ENCODE data around the gene DGKH.

Gene DGKH

DNA sequence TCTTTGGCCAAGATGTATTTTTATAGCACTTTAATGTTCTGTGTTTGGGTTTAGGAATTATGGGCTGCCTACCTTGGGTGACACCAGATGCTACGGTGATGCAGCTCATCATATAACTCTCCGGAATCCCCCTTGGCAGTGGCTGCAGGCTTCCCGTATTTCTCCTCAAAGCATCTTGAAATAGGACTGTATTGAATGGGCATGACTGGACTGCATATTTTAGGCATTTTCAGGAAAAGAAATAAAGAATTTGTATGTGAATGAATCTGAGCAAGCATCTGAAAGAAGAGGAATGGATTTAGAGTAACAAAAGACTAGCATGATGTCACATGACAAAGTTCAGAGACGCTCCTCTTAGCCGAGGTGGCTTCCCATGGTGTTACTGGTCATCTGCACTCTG lies 70.6 kb downstream of the DGKH start:
- ChIA-PET CTCF (interaction anchor here (1.4 to 1.7 kb wide), 2 partner anchors 8 to 705 kb away, joined by 3 to 6 read pairs; no protein-coding TSS in a partner anchor), POLR2A (no interaction called here)
- no peak for DNase-seq (ENCODE audit: low read depth, low spot score)

GRCh38 chr13:42119875-42120274 lies 71.4 kb downstream of the DGKH start:
- ChIA-PET POLR2A (no interaction called here), CTCF (interaction anchor here (1.4 to 1.7 kb wide), 2 partner anchors 9 to 706 kb away, joined by 3 to 6 read pairs; no protein-coding TSS in a partner anchor)
- no peak for TF ChIP-seq CTCF (IDR thresholded peaks at IDR 0.05; ENCODE audit: insufficient read depth, low read length, missing control alignments)
- H3K4me3 ChIP-seq (ENCODE audit: low read depth, low read length) = no peak overlapping the region
- DNase-seq (ENCODE audit: low read depth, low spot score) = no peak

More for the DNA sequence above, 70.6 kb downstream of the DGKH start:
- no peak overlapping the region for H3K4me3 ChIP-seq (ENCODE audit: low read depth, low read length)
- no peak for TF ChIP-seq CTCF (IDR thresholded peaks at IDR 0.05; ENCODE audit: insufficient read depth, low read length, missing control alignments)

GRCh38 chr13:42123600-42123999 lies 75.2 kb downstream of the DGKH start:
- DNase-seq (ENCODE audit: low read depth, low spot score) = no peak
- H3K4me3 ChIP-seq (ENCODE audit: low read depth, low read length) = no peak overlapping the region
- TF ChIP-seq CTCF (IDR thresholded peaks at IDR 0.05; ENCODE audit: insufficient read depth, low read length, missing control alignments) = no peak
- ChIA-PET CTCF (no interaction called here), POLR2A (no interaction called here)

DNA sequence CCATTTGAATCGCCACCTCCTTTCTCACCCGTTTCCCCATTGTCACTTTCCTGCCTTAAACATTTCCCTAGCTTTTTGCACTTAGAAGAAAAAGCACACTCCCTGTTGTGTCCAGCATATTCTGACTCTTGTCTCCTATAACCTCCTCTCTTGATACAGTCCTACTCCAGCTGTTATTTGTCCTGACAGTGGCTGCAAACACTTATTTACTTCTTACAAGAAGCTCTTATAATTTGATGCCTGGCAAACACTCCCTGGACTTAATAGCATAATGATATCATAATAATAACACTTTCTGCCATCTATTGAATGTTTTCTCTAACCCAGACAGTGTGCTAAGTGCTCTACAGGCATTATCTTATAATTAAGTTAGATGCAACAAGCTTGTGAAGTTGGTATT lies 76.6 kb downstream of the DGKH start:
- TF ChIP-seq CTCF (IDR thresholded peaks at IDR 0.05; ENCODE audit: insufficient read depth, low read length, missing control alignments) = no peak

DNA sequence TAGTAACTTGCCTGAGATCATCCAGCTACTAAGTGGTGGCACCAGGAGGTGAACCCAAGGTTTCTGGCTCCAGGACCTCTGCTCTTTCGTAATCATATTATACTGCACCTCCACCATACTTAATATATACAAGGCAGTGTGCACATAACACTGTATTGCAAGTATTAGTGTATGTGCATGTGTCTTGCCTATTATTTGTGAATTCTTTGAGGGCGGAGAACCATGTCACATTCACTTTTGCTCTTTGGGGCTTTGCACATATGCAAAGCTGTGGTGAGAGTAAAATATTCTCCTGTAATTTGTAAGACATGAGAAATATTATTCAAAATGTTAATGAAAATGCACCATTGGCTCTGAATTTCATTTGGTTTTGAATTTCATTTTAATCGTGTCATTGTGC lies 78.6 kb downstream of the DGKH start:
- ChIA-PET POLR2A (no interaction called here), CTCF (interaction anchor here (1.2 to 1.5 kb wide), 3 partner anchors 11 to 459 kb away, joined by 3 to 4 read pairs (median 4); no protein-coding TSS in a partner anchor)
- DNase-seq (ENCODE audit: low read depth, low spot score) = no peak
- H3K4me3 ChIP-seq (ENCODE audit: low read depth, low read length) = no peak overlapping the region
- no peak for TF ChIP-seq CTCF (IDR thresholded peaks at IDR 0.05; ENCODE audit: insufficient read depth, low read length, missing control alignments)

More for the DNA sequence above, 76.6 kb downstream of the DGKH start:
- no peak for DNase-seq (ENCODE audit: low read depth, low spot score)
- CTCF ChIA-PET = interaction anchor here (1.2 to 1.5 kb wide), 2 partner anchors 13 to 14 kb away, joined by 3 to 5 read pairs; no protein-coding TSS in a partner anchor
- POLR2A ChIA-PET = no interaction called here
- H3K4me3 ChIP-seq (ENCODE audit: low read depth, low read length) = no peak overlapping the region

DNA sequence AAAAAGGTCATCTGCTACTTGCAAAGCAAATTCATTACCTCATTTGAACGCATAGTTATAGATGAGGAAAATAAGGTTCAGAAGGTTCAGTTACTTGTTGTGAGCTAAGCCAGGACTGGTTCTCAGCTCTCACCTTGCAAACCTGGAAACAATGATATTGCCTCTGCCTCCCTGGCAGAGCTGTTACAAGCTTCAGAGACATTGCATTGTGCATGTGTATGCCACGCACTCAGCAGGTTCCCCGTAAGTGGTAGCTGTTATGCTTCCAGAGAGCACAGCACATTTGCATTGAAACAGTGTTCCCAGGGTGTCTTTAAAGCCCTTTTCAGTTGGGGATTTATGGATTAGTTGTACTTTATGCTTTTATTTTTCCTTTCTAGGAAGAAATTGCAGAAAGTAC lies 80.6 kb downstream of the DGKH start:
- DNase-seq (ENCODE audit: low read depth, low spot score) = no peak
- H3K4me3 ChIP-seq (ENCODE audit: low read depth, low read length) = no peak overlapping the region
- TF ChIP-seq CTCF (IDR thresholded peaks at IDR 0.05; ENCODE audit: insufficient read depth, low read length, missing control alignments) = no peak
- CTCF ChIA-PET = interaction anchor here (1.0 kb wide), 1 partner anchor 461 kb away, joined by 3 read pairs; no protein-coding TSS in a partner anchor
- POLR2A ChIA-PET = no interaction called here
